ENCODE results near the gene DNAJC5.

DNA sequence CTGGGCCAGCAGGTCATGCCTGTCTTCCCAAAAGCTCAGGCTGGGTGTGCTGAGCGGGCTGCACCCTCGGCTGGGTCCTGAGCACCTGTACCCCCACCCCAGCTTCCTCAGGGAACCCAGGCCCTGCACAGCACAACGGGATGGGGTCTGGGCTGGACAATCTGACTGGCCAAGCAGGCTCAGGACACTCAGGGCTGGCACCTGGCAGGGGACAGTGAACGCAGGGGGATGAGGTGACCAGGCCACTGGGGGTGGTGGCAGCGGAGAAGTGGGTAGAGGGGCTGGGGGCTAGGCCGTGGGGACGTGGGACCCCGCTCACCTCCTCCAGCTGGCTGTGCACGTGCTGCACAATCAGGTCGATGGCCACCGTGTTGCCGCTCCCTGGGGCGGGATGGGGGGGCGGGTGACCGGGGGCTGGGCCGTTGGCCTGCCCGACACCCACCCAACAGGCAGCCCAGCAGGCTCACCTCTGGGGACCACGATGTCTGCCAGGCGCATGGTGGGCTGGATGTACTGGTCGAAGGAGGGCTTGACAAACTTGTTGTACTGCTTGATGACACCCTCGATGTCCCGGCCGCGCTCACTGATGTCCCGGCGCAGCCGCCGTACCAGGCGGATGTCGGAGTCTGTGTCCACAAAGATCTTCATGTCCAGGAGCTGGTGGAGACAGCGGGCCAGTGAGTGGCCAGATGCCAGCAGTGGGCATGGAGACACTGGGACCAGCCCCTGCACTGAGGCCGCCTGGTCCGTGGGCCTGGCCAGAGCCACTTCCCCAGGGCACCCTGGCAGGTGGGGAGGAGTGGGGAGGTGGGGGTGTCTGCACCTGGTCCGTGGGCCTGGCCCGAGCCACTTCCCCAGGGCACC lies 49.4 kb downstream of the DNAJC5 start:
- TF ChIP-seq EZH2 (IDR thresholded peaks at IDR 0.05; ENCODE audit: insufficient read depth, poor library complexity, severe bottlenecking): no peak
- no peak for TF ChIP-seq EZH2phosphoT487 (IDR thresholded peaks at IDR 0.05; ENCODE audit: insufficient read depth, low read depth)

All from GM23248 (cell line).